LNCaP clone FGC (cell line): ENCODE data around the gene TAF13.
"Not testable (repeated sequence)": the region's sequence is repeated elsewhere in the genome, so short reads cannot be mapped to it uniquely, and the experiment has no call there.

Experiments
- DNase-seq: peaks from one replicate; pipeline ENCODE4 v3.0.0-alpha.2; 2011; ENCODE audit warnings: low read depth
- H3K4me3 ChIP-seq: 2 replicates; pipeline ENCODE4 v1.5.1; 2011; ENCODE audit warnings: mild to moderate bottlenecking, low read depth, low read length, control low read depth
- TF ChIP-seq, protein P1 (sequence below): IDR thresholded peaks from 2 replicates; pipeline ENCODE4 v1.5.1; 2012; ENCODE audit warnings: mild to moderate bottlenecking; ENCODE audit not compliant: control insufficient read depth, insufficient read depth; ENCODE audit errors: extremely low read depth

Gene TAF13

DNA sequence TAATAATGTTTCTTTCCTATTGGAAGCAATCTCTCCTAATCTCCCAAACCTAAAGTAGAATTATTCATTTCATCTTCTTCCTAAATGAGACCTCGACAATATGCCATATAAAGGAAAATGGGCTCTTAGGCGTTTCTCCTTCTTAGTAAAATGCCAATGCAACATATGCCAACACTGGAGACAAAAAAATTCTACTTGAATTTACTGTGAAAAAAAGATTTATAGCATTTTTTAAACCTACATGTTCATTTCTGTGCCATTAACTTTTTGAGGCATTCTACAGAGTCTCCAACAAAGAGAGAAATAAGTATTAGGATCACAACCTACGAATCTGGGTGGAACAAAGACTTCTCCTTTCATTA is 35.2 kb downstream of the TAF13 start:
- no peak for DNase-seq
- TF ChIP-seq, protein P1, sequence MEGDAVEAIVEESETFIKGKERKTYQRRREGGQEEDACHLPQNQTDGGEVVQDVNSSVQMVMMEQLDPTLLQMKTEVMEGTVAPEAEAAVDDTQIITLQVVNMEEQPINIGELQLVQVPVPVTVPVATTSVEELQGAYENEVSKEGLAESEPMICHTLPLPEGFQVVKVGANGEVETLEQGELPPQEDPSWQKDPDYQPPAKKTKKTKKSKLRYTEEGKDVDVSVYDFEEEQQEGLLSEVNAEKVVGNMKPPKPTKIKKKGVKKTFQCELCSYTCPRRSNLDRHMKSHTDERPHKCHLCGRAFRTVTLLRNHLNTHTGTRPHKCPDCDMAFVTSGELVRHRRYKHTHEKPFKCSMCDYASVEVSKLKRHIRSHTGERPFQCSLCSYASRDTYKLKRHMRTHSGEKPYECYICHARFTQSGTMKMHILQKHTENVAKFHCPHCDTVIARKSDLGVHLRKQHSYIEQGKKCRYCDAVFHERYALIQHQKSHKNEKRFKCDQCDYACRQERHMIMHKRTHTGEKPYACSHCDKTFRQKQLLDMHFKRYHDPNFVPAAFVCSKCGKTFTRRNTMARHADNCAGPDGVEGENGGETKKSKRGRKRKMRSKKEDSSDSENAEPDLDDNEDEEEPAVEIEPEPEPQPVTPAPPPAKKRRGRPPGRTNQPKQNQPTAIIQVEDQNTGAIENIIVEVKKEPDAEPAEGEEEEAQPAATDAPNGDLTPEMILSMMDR: no peak
- peak overlapping the region; percentile 88 for H3K4me3 ChIP-seq

DNA sequence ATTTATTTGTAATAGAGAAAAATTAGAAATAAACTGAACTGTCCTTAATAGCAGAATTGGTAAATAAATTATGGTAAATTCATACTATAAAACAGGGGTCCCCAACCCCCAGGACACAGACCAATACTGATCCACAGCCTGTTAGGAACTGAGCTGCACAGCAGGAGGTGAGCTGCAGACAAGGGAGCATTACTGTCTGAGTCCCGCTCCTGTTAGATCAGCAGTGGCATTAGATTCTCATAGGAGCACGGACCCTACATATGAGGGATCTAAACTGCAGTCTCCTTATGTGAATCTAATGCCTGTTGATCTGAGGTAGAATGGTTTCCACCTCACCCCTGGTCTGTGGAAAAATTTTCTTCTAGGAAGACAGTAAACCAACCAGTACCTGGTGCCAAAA is 41.4 kb downstream of the TAF13 start:
- no peak overlapping the region for H3K4me3 ChIP-seq
- TF ChIP-seq, protein P1: no peak
- DNase-seq: no peak

DNA sequence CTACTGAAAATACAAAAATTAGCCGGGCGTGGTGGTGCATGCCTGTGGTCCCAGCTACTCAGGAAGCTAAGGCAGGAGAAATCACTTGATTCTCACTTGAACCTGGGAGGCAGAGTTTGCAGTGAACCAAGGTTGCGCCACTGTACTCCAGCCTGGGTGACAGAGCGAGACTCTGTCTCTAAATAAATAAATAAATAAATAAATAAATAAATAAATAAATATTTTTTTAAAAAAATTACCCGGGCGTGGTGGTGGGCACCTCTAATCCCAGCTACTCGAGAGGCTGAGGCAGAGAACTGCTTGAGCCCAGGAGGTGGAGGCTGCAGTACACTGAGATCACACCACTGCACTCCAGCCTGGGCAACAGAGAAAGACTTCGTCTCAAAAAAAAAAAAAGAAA is 46.3 kb downstream of the TAF13 start:
- not testable (repeated sequence) for DNase-seq, H3K4me3 ChIP-seq

DNA sequence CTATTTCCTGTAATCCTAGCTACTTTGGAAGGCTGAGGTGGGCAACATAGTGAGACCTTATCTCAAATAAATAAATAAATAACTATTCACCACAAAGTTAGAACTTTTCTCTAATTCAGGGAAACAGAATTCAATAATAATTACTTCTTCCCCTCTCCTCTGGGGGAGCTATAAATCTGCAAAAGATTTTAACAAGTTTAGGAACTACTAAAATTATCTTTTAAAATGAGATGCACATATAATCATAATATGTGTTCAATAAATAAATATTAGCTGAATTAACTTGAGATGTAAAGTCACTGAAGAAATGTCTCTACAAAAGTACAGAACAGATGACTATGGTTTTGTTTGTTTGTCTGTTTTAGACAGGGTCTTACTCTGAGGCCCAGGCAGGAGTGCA is 48.0 kb downstream of the TAF13 start:
- no peak overlapping the region for H3K4me3 ChIP-seq
- DNase-seq: no peak
- TF ChIP-seq, protein P1: no peak

DNA sequence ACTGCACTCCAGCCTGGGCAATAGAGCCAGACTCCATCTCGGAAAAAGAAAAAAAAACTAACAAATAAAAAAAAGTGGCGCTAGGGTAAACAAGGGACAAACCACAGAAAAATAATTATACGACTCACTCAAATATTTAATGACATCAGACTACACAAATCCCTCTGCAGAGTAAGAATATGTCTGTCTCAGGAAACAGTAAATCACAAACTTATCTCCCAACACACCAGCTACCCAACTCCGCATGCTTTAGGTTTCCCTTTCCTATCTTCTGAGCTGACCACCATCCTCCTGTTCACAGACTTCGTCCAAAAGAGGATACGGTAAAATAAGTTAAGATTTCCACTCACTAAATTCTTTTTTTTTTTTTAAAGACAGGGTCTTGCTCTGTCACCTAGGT is 50.1 kb downstream of the TAF13 start:
- TF ChIP-seq, protein P1: no peak
- no peak overlapping the region for H3K4me3 ChIP-seq
- no peak for DNase-seq

DNA sequence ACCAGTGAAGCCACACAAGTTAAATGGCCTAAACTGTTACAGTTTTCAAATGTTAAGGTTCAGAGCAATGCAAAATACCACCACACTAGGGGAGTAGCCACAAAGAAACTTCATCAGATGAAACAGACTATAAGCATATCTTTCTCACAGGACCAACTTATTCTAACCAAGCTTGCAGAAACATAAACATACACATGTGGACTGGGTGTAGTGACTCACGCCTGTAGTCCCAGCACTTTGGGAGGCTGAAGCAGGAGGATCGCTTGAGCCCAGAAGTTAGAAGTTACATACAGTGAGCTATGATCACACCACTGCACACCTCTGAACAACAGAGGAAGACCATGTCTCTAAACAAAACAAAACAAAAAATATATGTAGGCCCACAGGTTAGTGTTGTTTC is 51.2 kb downstream of the TAF13 start:
- no peak for DNase-seq

DNA sequence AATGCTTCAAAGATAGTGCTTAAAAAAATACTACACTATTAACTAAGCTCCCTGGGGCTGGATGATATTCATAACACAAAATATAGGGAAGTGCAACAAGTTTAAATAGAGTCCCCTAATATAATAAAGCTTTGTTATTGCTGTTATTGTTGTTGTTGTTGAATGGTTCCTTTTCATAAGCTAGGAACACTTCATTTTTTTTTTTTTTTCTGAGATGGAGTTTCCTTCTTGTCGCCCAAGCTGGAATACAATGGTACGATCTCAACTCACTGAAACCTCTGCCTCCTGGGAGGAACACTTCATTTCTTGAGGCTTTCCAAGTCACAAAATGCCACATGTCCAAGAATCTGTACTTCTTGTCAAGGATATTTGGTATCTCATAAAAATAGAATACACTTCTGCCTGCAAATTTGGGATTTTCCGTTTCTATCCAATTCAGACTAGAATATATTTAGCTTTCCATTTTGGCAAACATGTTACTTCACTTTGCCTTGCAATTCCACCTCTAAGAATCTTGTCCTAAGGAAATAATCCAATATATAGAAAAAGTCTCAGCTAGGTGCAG is 55.0 kb downstream of the TAF13 start:
- DNase-seq: no peak
- TF ChIP-seq, protein P1: no peak

More for the DNA sequence above, 51.2 kb downstream of the TAF13 start:
- no peak overlapping the region for H3K4me3 ChIP-seq
- TF ChIP-seq, protein P1: no peak

DNA sequence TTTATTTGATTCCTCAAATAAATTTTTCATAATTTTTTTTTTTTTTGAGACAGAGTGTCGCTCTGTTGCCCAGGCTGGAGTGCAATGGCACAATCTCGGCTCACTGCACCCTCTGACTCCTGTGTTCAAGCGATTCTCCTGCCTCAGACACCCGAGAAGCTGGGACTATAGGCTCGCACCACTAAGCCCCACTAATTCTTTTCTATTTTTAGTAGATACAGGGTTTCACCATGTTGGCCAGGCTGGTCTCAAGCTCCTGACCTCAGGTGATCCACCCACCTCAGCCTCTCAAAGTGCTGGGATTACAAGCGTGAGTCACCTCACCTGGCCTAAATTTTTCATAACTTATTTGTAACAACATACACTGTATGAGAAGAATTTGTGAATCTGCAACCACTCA is 58.1 kb downstream of the TAF13 start:
- not testable (repeated sequence) for H3K4me3 ChIP-seq, DNase-seq

More for the DNA sequence above, 55.0 kb downstream of the TAF13 start:
- no peak overlapping the region for H3K4me3 ChIP-seq
